SK-N-SH (cell line): ENCODE results near the gene TEX9. TPM values are rescaled to one million over a fixed set of nuclear protein-coding genes. Genes with fewer than 3 reads are reported as not detected.
"Not testable (repeated sequence)": the region's sequence is repeated elsewhere in the genome, so short reads cannot be mapped to it uniquely, and the experiment has no call there.

Experiments used
- CTCF ChIA-PET: fragments of 300-600, 350-600 bp; formaldehyde crosslinking; extraction: SDS; loops from one replicate; lab custom pipeline; 2021; lab: Yijun Ruan, JAX
- POLR2A ChIA-PET: fragments of 350-600 bp; sonication (Branson Sonifier 250); formaldehyde crosslinking; extraction: SDS; loops from one replicate; lab custom pipeline; 2020; ENCODE audit warnings: antibody characterized with exemption, inconsistent platforms; lab: Yijun Ruan, JAX
- DNase-seq: peaks from one replicate; pipeline ENCODE4 v3.0.0; 2012
- H2AFZ ChIP-seq: fragments of 200-600 bp; sonication (generic); 2 replicates; pipeline ENCODE4 v1.8.1; 2016; ENCODE audit warnings: antibody characterized with exemption, mild to moderate bottlenecking, low read depth
- H3F3A ChIP-seq: fragments of 200-600 bp; sonication (generic); replicated peaks from 2 replicates; pipeline ENCODE3; 2016; ENCODE audit warnings: antibody characterized with exemption, mild to moderate bottlenecking; ENCODE audit not compliant: insufficient read depth
- H3K27ac ChIP-seq, 2 experiments: fragments of 200-500 bp in 1 of 2; fragments of 200-600 bp in 1 of 2; sonication (Bioruptor generic) in 1 of 2; sonication (generic), shearing (Covaris generic) in 1 of 2; 2 replicates each; pipeline versions ENCODE4 v1.5.1 to v1.6.1; 2014 to 2016; ENCODE audit warnings: low read depth in 2 of 2, inconsistent platforms in 1 of 2, low read length in 1 of 2, mild to moderate bottlenecking in 1 of 2, mixed read lengths in 1 of 2
- H3K27me3 ChIP-seq: fragments of 200-600 bp; sonication (generic), shearing (Covaris generic); 2 replicates; pipeline ENCODE4 v1.6.1; 2016; ENCODE audit warnings: mixed run types; ENCODE audit not compliant: insufficient read depth
- H3K36me3 ChIP-seq, 2 experiments: fragments of 200-500 bp in 1 of 2; fragments of 200-600 bp in 1 of 2; sonication (Bioruptor generic) in 1 of 2; sonication (generic) in 1 of 2; replicated peaks in 1 of 2; 2 replicates each; pipeline versions ENCODE3 to v1.5.1; 2014 to 2016; ENCODE audit warnings: low read length in 1 of 2, mild to moderate bottlenecking in 1 of 2; ENCODE audit not compliant: insufficient read depth in 2 of 2, control insufficient read depth in 1 of 2
- H3K4me1 ChIP-seq, 2 experiments: fragments of 200-500 bp in 1 of 2; fragments of 200-600 bp in 1 of 2; sonication (Bioruptor generic) in 1 of 2; sonication (generic), shearing (Covaris generic) in 1 of 2; 2 replicates each; pipeline versions ENCODE4 v1.5.1 to v1.6.1; 2014 to 2016; ENCODE audit warnings: low read depth in 1 of 2, low read length in 1 of 2, mixed run types in 1 of 2; ENCODE audit not compliant: insufficient read depth in 2 of 2, control insufficient read depth in 1 of 2
- H3K4me2 ChIP-seq: fragments of 200-600 bp; sonication (generic), shearing (Covaris generic); 2 replicates; pipeline ENCODE4 v1.6.1; 2017; ENCODE audit warnings: mixed run types
- H3K4me3 ChIP-seq, 2 experiments: fragments of 200-500 bp in 1 of 2; fragments of 200-600 bp in 1 of 2; sonication (Bioruptor generic) in 1 of 2; sonication (generic), shearing (Covaris generic) in 1 of 2; 2 replicates each; pipeline versions ENCODE4 v1.5.1 to v1.8.1; 2014 to 2016; ENCODE audit warnings: low read depth in 2 of 2, inconsistent platforms in 1 of 2, low read length in 1 of 2, mild to moderate bottlenecking in 1 of 2, mixed read lengths in 1 of 2, moderate library complexity in 1 of 2
- H3K79me2 ChIP-seq: fragments of 200-600 bp; sonication (generic); 2 replicates; pipeline ENCODE4 v1.8.1; 2017; ENCODE audit warnings: mild to moderate bottlenecking; ENCODE audit not compliant: insufficient read depth
- H3K9ac ChIP-seq: fragments of 200-600 bp; sonication (generic); 2 replicates; pipeline ENCODE4 v1.6.1; 2017; ENCODE audit warnings: mixed run types
- H3K9me2 ChIP-seq: fragments of 200-600 bp; sonication (generic); 2 replicates; pipeline ENCODE4 v1.6.1; 2017; ENCODE audit warnings: mixed run types
- H3K9me3 ChIP-seq: fragments of 200-600 bp; sonication (generic); 2 replicates; pipeline ENCODE4 v1.6.1; 2017; ENCODE audit warnings: mixed run types, mild to moderate bottlenecking, moderate library complexity
- H4K20me1 ChIP-seq: fragments of 200-600 bp; sonication (generic); 2 replicates; pipeline ENCODE4 v1.6.1; 2017; ENCODE audit warnings: mild to moderate bottlenecking, mixed run types; ENCODE audit not compliant: insufficient read depth
- CTCF ChIP-seq: fragments of 200-600 bp; sonication (generic); IDR thresholded peaks from 2 replicates; pipeline ENCODE4 v1.6.1; 2017; ENCODE audit warnings: antibody characterized with exemption, mild to moderate bottlenecking, moderate library complexity
- FOXJ3 ChIP-seq: sonication (generic); formaldehyde crosslinking; IDR thresholded peaks from 2 replicates; pipeline ENCODE4 v1.5.1; 2020; ENCODE audit warnings: mild to moderate bottlenecking, missing genetic modification reagents
- FOXM1 ChIP-seq: IDR thresholded peaks from 2 replicates; pipeline ENCODE4 v1.4.0; 2012; ENCODE audit warnings: low read depth, mild to moderate bottlenecking
- IRF3 ChIP-seq: fragments of 150-350 bp; IDR thresholded peaks from 2 replicates; pipeline ENCODE4 v1.6.1; 2016; ENCODE audit warnings: mild to moderate bottlenecking, low read depth, low read length
- TEAD4 ChIP-seq: IDR thresholded peaks from 2 replicates; pipeline ENCODE4 v1.4.0; 2012; ENCODE audit warnings: mild to moderate bottlenecking, borderline replicate concordance; ENCODE audit not compliant: insufficient read depth
- WGBS: methylation state at CpG from one replicate; pipeline ENCODE4 v1.1.6; 2017; ENCODE audit warnings: low lambda C conversion rate; 5-methylcytosine and 5-hydroxymethylcytosine counted together
- polyA plus RNA-seq, 3 experiments: library from polyadenylated mRNA; depleted of rRNA; stranded (reverse); fragments of >200 nt; gene quantifications; 2 replicates each; pipeline ENCODE4 v1.2.3, GENCODE V29; 2012

Gene TEX9
- polyA plus RNA-seq, 1 of the 3 experiments (the other 2 are of a cell fraction): 1.9 TPM

- no peaks in the 10 kb centered on the region for H3K9me2 ChIP-seq
- no peaks in the 10 kb centered on the region for H3F3A ChIP-seq
- no peak overlapping the region for H3K4me2 ChIP-seq
- TF ChIP-seq CTCF (no peak), FOXJ3 (CRISPR knock-in tag) (no peak), TEAD4 (no peak), FOXM1 (no peak), IRF3 (no peak)
- H3K27ac ChIP-seq: no peak overlapping the region
- no peak overlapping the region for H2AFZ ChIP-seq
- peaks cover 0 to 7% of the 10 kb centered on the region in 2 experiments; a peak in 3 of 4 replicates for H3K4me1 ChIP-seq
- ChIA-PET POLR2A (no interaction called here), CTCF (interaction anchor here (1.0 to 1.5 kb wide), 2 partner anchors 57 to 218 kb away, joined by 3 to 4 read pairs; no protein-coding TSS in a partner anchor)
- H3K27me3 ChIP-seq: no peaks in the 10 kb centered on the region
- no peak overlapping the region for H3K4me3 ChIP-seq
- no peaks in the 10 kb centered on the region for H3K9me3 ChIP-seq
- H3K36me3 ChIP-seq: peaks cover 0 to 3% of the 10 kb centered on the region in 2 experiments
- no peak overlapping the region for H3K9ac ChIP-seq
- DNase-seq: no peak
- WGBS: 79% methylated on average over 2 of the region's 2 CpGs
- H3K79me2 ChIP-seq: peaks cover 3% of the 10 kb centered on the region
- H4K20me1 ChIP-seq: no peaks in the 10 kb centered on the region
Measured at GRCh38 chr15:56371495-56372147, 6.4 kb downstream of the TEX9 start.

GRCh38 chr15:56374693-56375092, 9.5 kb downstream of the TEX9 start:
- peaks cover 0 to 13% of the 10 kb centered on the region in 2 experiments for H3K36me3 ChIP-seq
- H3F3A ChIP-seq, H3K79me2 ChIP-seq, POLR2A ChIA-PET, H3K9me3 ChIP-seq, H3K27ac ChIP-seq, DNase-seq, H3K9me2 ChIP-seq, H3K4me1 ChIP-seq, H3K4me3 ChIP-seq, H2AFZ ChIP-seq, H3K4me2 ChIP-seq, H4K20me1 ChIP-seq, H3K27me3 ChIP-seq, CTCF ChIA-PET, H3K9ac ChIP-seq: not testable (repeated sequence)
- 67% methylated on average over 2 of the region's 2 CpGs for WGBS

- H3K9me2 ChIP-seq, H4K20me1 ChIP-seq, H3K27ac ChIP-seq, DNase-seq, CTCF ChIA-PET, H3K9me3 ChIP-seq, H3K4me3 ChIP-seq, H3K4me2 ChIP-seq, H3K4me1 ChIP-seq, H3F3A ChIP-seq, H3K79me2 ChIP-seq, H3K9ac ChIP-seq, POLR2A ChIA-PET, H2AFZ ChIP-seq, H3K27me3 ChIP-seq: not testable (repeated sequence)
- 90% methylated on average over 2 of the region's 2 CpGs for WGBS
- H3K36me3 ChIP-seq: peaks cover 0 to 19% of the 10 kb centered on the region in 2 experiments
Measured at GRCh38 chr15:56377822-56378221, 12.6 kb downstream of the TEX9 start.
